ENCODE data around the gene CLP1. TPM values are rescaled to one million over a fixed set of nuclear protein-coding genes. Genes with fewer than 3 reads are reported as not detected.

The CLP1 gene
- total and polyA plus RNA-seq, 10 of the 15 experiments (the other 5 are each of a cell fraction or from before 2014, with no cell fraction given) = 19.9 to 45.7 (median 27.8) TPM

- POLR2A ChIA-PET = interaction anchor here (0.6 to 2.1 kb wide), 2 partner anchors 9 to 34 kb away, joined by 3 to 10 read pairs; no protein-coding TSS in a partner anchor
- no peak overlapping the region for H3K9ac ChIP-seq (ENCODE audit: control insufficient read depth, insufficient read depth, low read length)
- H2AFZ ChIP-seq (ENCODE audit: control insufficient read depth, low read depth, low read length) = peak overlapping the region; percentile 69
- CTCF ChIA-PET = interaction anchor here (0.6 to 13.9 kb wide), 12 partner anchors 8 to 295 kb away, joined by 3 to 319 read pairs (median 26); partner anchors contain the start of genes RTN4RL2, TIMM10 and UBE2L6
- ATAC-seq (no peak; the same call in 2 of the 3 replicates), FAIRE-seq (no peak), DNase-seq (ENCODE audit: low read depth, low spot score) (no peak)
- in situ Hi-C loops (cut with MboI) (loop anchor here (5.0 kb wide), 3 partner anchors 72 to 292 kb away; partner anchors contain the start of gene UBE2L6), intact Hi-C loops (cut with micrococcal nuclease; ENCODE audit: unreplicated experiment) (no loop called here)
- RAD21 ChIA-PET (ENCODE audit: unreplicated experiment) = interaction anchor here (2.1 to 5.2 kb wide), 5 partner anchors 71 to 294 kb away, joined by 6 to 83 read pairs (median 17); partner anchors contain the start of gene UBE2L6
- peak overlapping the region; percentile 84 for H3K4me2 ChIP-seq (ENCODE audit: control insufficient read depth, insufficient read depth)
- H4K20me1 ChIP-seq (ENCODE audit: control insufficient read depth, insufficient read depth) = no peaks in the 10 kb centered on the region
- H3K27ac ChIP-seq (ENCODE audit: control insufficient read depth, insufficient read depth) = no peak overlapping the region
- SMC1A ChIA-PET (ENCODE audit: uncharacterized antibody, unreplicated experiment) = interaction anchor here (0.6 to 5.8 kb wide), 7 partner anchors 38 to 294 kb away, joined by 3 to 45 read pairs (median 11); partner anchors contain the start of gene UBE2L6
- H3K36me3 ChIP-seq (ENCODE audit: control insufficient read depth in 2 of 2, insufficient read depth in 2 of 2, low read length in 1 of 2) = no peaks in the 10 kb centered on the region
- BruUV-seq (replicated peaks) = no TSS peak
- peak overlapping the region; percentile 82; the same call in 1 of the 2 replicates for H3K4me3 ChIP-seq
- 32% methylated on average over 15 of the region's 15 CpGs for WGBS (ENCODE audit: insufficient coverage, insufficient replicate concordance, low lambda C conversion rate, missing lambda C conversion rate)
- H3K9me3 ChIP-seq (replicated peaks; ENCODE audit: control insufficient read depth, insufficient read depth, low read length) = no peaks in the 10 kb centered on the region
- no peaks in the 10 kb centered on the region; a peak in 1 of 4 replicates for H3K27me3 ChIP-seq (replicated peaks in 1 of 2; ENCODE audit: control insufficient read depth in 2 of 2, insufficient read depth in 2 of 2, low read length in 1 of 2)
- TF ChIP-seq YY1 (IDR thresholded peaks at IDR 0.05; ENCODE audit: low read depth, low read length) = no peak
- TF ChIP-seq IKZF1 (conservative IDR thresholded peaks at IDR 0.05) = no peak; the same call in 1 of the 2 replicates
- TF ChIP-seq RCOR1 (conservative IDR thresholded peaks at IDR 0.05; ENCODE audit: low read depth, low read length) = no peak
- no peaks in the 10 kb centered on the region for H3K79me2 ChIP-seq (ENCODE audit: control insufficient read depth, insufficient read depth, low read length)
- H3K4me1 ChIP-seq (ENCODE audit: control insufficient read depth, insufficient read depth, low read length) = peaks cover 9% of the 10 kb centered on the region; the same call in 1 of the 2 replicates
Measured at GRCh38 chr11:57639321-57640067, 18.1 kb upstream of the CLP1 start.
